Raji (cell line): Measurements from ENCODE around the gene IRF7.

Source experiments
- POLR2A ChIP-seq: IDR thresholded peaks from 2 replicates; pipeline ENCODE4 v1.6.1; 2011; ENCODE audit warnings: low read depth, low read length, control low read depth; ENCODE audit not compliant: insufficient read depth

The IRF7 gene

DNA sequence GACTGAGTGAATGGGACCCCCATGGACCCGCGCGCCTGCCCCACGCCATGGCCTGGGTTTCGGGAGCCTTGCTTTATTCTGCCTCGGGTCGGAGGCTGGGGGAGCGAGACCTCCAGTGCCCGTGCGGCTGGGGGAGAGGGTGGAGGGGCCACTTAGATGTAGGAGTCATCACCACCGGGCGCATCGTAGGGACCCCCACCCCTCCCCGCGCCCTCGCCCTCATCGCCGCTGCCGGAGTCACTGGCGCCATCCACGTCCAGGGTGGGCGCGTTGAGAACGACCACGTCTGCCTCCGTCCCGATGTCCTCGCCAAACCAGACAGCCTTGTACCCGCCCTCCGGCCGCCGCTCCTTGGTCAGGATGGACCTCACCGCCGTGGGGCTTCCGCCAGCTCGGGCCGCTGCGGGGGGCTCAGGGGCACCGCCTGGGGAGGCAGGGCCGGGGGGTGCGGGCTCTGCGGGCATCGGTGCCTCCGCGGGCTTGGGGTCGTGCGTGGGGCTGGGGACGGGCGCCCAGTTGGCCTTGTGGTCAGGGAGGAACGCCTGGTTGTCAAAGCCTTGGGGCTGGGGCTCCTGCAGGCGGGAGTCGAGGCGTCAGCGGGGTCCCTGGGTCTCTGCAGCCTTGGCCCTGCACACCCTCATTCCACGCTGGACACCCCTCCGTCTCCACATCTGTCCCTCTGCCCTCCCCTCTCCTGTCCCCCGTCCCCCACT, 1.6 kb upstream of the IRF7 start:
- no peak for TF ChIP-seq POLR2A

DNA sequence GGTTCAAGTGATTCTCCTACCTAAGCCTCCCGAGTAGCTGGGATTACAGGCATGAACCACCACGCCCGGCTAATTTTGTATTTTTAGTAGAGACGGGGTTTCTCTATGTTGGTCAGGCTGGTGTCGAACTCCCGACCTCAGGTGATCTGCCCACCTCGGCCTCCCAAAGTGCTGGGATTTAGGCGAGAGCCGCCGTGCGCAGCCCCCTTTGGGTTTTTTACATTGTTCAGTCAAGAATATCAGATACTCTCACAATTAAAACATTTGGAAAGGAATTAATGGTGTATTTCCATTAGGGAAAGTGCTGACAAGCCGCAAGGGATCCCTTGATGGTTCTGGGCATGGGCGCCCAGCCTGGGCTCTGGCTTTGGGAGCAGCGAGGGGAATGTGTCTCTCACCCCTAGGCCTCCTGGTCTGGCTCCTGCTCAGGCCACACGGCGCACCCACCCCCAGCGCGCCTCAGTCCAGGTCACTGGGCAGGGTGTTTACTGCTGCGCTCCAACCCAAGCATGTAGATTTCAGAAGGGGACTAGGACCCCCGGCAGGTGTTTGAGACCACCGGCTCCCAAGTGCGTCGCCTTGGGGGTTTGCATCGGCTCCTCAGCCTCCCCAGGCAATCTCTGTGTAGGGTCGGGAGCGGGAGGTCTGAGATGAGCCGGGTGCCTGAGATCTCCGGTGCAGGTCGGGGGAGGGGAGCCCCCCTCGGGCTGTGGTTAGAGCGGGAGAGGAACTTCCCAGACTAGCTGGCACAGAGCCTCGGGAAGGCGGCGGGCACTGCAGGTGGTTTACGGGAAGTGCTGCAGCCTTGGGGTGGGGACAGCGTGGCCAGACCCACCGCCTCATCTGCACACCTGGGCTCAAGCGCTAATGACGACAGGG, 809 bp upstream of the IRF7 start:
- TF ChIP-seq POLR2A: no peak

DNA sequence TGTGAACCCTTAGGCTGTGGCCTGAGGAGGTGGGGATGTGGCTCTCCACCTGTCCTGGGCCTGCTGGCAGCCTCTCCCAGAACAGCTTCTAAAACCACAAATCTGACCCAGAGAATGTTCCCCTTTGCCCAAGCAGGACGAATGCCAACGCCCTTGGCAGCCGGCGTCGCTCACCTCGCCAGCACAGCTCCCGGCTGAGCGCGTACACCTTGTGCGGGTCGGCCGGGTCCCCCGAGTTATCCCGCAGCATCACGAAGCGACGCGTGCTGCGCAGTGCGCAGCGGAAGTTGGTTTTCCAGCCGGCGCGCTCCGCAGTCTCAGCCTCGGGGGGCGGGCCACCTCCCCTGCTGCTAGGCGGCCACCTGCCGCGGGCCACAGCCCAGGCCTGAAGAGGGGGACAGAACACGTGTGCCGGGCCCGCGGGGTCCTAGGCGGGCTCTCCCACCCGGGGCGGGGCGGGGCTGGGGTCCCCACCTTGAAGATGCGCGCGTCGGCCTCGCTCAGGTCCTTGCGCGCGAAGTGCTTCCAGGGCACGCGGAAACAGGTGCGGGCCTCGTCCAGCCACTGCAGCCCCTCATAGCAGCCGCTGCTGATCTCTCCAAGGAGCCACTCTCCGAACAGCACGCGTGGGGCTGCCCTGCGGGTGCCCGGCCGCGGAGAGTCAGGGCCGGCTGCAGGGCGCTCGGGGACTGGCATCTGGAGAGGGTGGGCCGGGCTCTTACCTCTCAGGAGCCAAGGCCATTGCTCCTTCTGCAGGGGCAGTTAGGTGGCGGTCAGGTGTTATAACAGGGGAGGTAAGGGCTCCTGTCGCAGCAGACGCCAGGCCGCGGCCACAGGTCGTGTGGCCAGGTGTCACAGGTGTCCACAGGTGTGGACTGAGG, 887 bp downstream of the IRF7 start:
- no peak for TF ChIP-seq POLR2A

DNA sequence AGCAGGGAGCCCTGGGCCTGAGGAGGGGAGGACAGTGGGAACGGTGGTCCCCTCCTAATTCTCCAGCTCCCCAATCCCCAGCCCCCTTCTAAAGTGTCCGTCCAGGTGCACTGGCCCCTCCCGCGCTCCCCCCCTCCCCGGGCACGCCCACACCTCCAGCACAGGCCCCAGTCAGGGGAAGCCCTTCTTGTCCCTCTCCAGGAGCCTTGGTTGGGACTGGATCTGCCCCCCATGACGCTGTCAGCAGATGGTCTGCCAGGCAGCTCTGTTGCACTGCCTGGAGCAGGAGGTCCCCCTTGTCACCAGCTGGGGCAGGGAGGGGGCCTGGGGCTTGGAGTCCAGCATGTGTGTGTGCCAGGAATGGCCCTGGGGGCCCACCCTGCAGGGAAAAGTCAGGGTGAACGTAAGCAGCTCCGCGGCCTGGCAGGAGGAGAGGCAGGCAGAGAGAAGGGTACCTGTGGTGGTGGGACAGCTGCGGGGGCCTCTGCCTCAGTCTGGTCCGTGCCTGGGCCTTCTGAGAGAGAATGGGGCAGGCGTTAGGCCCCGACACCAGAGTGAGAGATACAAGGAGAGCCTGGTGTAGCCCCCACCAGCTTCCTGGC, 1.6 kb downstream of the IRF7 start:
- no peak for TF ChIP-seq POLR2A

DNA sequence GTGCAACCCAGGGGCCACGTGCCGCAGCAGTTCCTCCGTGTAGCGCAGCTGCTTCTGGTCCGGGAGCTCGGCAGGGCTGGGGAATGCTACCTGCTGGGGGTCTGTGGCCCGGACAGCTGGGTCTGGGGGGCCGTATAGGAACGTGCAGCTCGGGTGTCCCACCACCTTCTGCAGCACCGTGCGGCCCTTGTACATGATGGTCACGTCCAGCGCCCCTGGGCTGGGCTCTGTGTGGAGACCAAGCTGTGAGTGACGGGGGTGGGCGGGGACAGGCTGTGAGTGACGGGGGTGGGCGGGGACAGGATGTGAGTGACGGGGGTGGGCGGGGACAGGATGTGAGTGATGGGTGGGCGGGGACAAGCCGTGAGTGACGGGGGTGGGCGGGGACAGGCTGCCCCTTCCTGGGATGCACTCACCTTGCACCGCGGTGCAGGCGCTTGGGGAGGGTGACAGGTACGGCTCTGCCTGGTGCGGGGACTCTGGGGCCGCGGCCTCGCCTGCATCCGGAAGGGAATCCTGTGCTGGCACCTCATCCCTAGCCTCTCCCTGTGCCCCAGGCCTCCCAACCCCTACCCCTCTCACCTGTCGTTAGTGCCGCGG, 2.3 kb downstream of the IRF7 start:
- TF ChIP-seq POLR2A: no peak

DNA sequence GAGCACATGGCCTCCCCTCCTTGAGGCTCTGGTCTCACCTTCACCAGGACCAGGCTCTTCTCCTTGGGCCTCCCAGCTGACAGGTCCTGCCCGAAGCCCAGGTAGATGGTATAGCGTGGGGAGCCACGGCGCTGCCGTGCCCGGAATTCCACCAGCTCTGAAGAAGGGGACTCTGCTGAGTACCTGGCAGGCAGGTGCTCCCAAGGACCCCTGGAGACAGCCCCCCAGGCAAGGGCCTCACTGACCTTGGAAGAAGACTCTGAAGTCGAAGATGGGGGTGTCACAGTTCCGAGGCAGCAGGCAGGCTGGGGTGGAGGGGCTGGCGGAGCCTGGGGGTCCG, 2.8 kb downstream of the IRF7 start:
- TF ChIP-seq POLR2A: no peak

DNA sequence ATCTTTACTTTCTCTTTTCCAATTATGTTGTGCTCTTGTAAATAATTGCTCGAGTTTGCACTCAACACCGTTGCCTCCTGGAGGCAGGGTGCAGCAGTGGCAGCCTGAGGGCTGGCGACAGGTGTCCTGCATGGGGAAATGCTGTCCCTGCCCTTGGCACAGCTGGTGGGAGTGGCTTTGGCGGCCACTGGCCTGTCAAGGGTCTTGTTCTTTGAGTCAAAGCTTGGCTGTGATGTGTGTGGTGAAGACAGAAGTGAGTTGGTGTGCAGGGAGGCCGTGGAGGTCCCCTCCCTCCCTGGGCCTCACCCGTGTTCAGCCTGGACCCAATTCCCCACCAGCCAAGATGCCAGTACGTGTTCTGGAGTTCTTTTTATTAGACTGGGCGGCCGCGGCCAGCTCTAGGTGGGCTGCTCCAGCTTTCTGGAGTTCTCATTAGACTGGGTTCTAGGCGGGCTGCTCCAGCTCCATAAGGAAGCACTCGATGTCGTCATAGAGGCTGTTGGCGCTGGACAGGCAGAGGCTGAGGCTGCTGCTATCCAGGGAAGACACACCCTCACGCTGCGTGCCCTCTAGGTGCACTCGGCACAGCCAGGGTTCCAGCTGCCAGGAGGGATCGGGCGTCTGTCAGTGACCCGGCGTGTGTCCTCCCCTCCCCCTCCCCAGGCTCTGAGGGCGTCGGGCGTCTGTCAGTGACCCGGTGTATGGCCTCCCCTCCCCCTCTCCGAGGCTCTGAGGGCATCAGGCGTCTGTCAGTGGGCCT, 3.4 kb downstream of the IRF7 start:
- no peak for TF ChIP-seq POLR2A

DNA sequence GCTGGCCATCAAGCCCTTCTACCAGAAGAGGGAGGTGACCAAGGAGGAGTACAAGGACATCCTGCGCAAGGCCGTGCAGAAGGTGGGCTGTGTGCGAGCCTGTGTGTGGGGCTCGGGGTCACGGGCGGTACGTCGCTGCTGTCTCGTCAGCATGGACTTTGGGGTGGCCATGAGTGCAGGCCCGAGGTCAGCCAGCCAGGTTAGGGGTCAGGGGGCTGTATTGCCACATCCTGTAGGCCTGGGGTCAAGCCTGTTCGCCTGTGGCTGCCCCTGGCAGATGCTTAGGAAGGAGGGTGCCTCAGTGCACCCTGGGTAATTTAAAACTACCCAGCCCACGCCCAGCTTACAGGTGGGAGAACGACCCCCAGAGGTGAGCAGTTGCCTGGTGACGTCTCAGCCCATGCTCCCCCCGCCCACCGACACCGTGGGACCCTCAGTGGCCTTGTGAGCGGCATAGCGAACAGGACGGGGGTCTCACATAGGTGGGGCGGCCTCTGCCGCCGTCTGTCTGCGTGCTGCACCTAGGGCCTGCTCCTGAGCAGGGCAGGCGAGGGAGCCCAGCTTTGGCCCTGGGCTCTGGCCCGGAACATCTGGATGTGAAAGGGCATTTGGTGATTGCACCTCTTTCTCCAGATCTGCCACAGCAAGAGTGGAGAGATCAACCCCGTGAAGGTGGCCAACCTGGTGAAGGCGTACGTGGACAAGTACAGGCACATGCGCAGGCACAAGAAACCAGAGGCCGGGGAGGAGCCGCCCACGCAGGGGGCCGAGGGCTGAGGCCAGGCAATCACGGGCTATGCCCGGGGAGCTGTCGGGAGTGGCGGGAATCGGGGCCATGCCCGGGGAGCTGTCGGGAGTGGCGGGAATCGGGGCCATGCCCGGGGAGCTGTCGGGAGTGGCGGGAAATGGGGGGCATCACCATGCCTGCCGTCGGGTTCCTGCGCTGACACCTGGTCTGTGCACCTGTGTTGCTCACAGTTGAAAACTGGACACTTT, 4.5 kb downstream of the IRF7 start:
- TF ChIP-seq POLR2A: no peak

DNA sequence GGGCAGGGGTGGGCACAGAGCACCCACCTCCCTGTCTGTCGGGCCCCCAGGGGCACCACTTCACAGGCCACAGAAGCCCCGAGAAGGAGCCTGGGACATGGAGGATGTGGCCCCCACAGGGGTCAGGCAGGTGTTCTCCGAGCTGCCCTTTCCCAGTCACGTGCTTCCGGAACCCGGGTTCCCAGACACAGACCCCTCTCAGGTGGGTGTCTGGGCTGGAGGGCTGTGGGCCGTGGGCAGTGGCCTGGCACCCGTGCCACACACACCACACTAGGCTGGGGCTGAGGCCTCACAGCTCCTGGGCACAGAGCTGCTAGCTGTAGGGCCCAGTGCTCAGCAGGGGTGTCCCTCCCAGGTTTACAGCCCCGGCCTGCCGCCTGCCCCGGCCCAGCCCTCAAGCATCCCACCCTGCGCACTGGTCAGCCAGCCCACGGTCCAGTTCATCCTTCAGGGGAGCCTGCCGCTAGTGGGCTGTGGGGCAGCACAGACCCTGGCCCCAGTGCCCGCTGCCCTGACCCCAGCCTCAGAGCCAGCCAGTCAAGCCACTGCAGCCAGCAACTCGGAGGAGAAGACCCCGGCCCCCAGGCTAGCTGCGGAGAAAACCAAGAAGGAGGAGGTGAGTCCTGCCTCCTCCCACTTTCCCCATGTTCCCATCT, 5.5 kb downstream of the IRF7 start:
- TF ChIP-seq POLR2A: no peak

DNA sequence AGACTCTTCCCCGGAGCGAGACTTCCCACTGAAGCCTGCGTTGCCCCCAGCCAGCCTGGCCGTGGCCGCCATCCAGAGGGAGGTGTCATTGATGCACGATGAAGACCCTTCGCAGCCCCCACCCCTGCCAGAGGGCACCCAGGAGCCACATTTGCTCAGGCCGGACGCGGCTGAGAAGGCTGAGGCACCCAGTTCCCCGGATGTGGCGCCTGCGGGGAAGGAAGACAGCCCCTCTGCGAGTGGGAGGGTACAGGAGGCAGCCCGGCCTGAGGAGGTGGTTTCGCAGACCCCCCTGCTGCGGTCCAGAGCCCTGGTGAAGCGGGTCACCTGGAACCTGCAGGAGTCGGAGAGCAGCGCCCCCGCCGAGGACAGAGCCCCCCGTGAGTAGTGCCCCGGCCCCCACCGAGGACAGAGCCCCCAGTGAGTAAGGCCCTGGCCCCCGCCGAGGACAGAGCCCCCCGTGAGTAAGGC, 6.4 kb downstream of the IRF7 start:
- no peak for TF ChIP-seq POLR2A

DNA sequence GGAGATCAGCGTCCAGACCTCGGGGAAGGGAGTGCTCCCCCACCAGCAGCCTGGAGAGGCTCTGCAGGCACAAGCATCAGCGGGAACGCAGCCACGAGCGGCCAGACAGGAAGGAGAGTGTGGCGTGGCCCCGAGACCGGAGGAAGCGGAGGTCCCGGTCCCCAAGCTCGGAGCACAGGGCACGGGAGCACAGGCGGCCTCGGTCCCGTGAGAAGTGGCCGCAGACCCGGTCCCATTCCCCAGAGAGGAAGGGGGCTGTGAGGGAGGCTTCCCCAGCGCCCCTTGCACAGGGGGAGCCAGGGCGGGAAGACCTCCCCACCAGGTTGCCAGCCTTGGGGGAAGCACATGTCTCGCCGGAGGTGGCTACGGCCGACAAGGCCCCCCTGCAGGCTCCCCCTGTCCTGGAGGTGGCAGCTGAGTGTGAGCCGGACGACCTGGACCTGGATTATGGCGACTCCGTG, 6.9 kb downstream of the IRF7 start:
- no peak for TF ChIP-seq POLR2A

DNA sequence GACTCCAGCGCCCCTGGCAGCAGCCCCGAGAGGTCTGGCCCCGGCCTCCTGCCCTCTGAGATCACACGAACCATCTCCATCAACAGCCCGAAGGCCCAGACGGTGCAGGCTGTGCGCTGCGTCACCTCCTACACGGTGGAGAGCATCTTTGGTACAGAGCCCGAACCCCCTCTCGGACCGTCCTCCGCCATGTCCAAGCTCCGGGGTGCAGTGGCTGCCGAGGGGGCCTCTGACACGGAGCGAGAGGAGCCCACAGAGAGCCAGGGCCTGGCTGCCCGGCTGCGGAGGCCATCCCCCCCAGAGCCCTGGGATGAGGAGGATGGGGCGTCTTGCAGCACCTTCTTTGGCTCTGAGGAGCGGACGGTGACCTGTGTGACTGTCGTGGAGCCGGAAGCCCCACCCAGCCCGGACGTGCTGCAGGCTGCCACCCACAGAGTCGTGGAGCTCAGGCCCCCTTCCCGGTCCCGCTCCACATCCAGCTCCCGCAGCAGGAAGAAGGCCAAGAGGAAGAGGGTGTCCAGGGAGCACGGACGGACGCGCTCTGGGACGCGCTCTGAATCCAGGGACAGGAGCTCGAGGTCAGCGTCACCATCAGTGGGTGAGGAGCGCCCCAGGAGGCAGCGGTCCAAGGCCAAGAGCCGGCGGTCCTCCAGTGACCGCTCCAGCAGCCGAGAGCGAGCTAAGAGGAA, 7.6 kb downstream of the IRF7 start:
- TF ChIP-seq POLR2A: no peak
